Thoracic aorta endothelial cell (primary cell): ENCODE results near the gene OTULIN. TPM values are rescaled to one million over a fixed set of nuclear protein-coding genes. Genes with fewer than 3 reads are reported as not detected.

Experiments used
- total RNA-seq: library from RNA; depleted of rRNA; stranded (reverse); fragments of >200 nt; gene quantifications from 2 replicates; pipeline ENCODE4 v1.2.3, GENCODE V29; 2012

The OTULIN gene
- total RNA-seq, result 34.4 and 36.8 TPM in 2 replicates

DNA sequence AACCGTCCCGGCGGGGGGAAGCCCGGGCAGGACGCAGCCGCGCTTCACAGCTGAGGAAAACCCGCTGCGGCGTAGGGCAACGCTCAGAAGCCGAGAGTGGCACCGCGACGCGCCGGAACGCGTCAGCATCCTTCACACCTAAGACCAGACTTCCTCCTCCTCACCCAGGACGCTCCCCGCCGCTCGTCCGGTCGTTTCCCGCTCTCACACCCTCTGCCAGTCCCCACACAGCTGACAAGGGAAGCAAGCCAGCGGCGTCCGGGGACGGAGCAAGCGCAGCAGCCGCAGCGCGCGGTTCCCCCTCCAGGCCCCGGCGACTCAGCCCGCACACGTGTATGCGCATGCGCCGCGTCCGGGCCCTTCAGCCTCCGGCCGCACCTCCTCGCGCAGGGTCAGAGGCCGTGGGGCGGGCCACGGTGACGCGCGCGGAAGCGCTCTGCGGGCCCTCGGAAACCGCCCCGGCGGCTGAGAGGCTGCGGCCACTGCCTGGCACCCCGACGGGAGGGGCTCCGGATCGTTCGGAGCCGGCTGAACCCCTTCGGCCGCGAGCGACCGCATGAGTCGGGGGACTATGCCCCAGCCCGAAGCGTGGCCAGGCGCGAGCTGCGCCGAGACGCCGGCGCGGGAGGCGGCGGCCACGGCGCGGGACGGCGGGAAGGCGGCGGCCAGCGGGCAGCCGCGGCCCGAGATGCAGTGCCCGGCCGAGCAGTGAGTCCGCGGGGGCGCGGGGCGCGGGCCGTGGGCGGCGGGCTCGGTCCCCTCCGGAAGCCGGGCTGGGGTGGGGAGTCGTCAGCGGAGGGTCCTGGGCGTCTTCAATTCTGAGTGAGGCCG lies at the start of gene OTULIN:
Gene OTULIN, plus strand, starts transcription at position 449 of the 831 bp plus-strand sequence. Its CDS starts 108 bp downstream, at position 557.

Other genes with a start within 250 kb of the OTULIN start
- 0.27 and 0.50 TPM in 2 replicates for gene OTULINL, start 82.9 kb upstream of the OTULIN start, total RNA-seq
- 15.7 and 15.8 TPM in 2 replicates for gene ANKH, start 207.1 kb downstream of the OTULIN start, total RNA-seq